GM23338 (cell line): ENCODE measurements around the gene YIPF2. TPM values are rescaled to one million over a fixed set of nuclear protein-coding genes. Genes with fewer than 3 reads are reported as not detected.
A peak's percentile ranks its signal among the peaks of the same experiment; 100 is the strongest.
"Not testable (repeated sequence)": the region's sequence is repeated elsewhere in the genome, so short reads cannot be mapped to it uniquely, and the experiment has no call there.

Experiments
- ATAC-seq: fragments of 200-7000 bp; cut with Tn5 transposase; 3 replicates; pipeline ENCODE4 v1.9.1; 2020
- DNase-seq: peaks from one replicate; pipeline ENCODE4 v3.0.0-alpha.2; 2015; ENCODE audit warnings: low spot score
- H2AFZ ChIP-seq: fragments of 200-600 bp; sonication (generic); 2 replicates; pipeline ENCODE4 v1.8.0; 2016; ENCODE audit warnings: antibody characterized with exemption, mild to moderate bottlenecking, moderate library complexity
- H3F3A ChIP-seq: fragments of 200-600 bp; sonication (generic); replicated peaks from 2 replicates; pipeline ENCODE4 v1.8.0; 2017; ENCODE audit warnings: antibody characterized with exemption, mixed run types, low read depth
- H3K27ac ChIP-seq: fragments of 200-600 bp; sonication (generic); 2 replicates; pipeline ENCODE4 v1.6.1; 2016; ENCODE audit warnings: low read depth
- H3K27me3 ChIP-seq: fragments of 200-600 bp; sonication (generic); 2 replicates; pipeline ENCODE4 v1.8.0; 2016; ENCODE audit warnings: mild to moderate bottlenecking, mixed run types, moderate library complexity; ENCODE audit not compliant: insufficient read depth
- H3K36me3 ChIP-seq: fragments of 200-600 bp; sonication (generic); 2 replicates; pipeline ENCODE4 v1.8.0; 2016; ENCODE audit warnings: mild to moderate bottlenecking; ENCODE audit not compliant: insufficient read depth
- H3K4me1 ChIP-seq: fragments of 200-600 bp; sonication (generic); 2 replicates; pipeline ENCODE4 v1.8.0; 2016; ENCODE audit warnings: mild to moderate bottlenecking, moderate library complexity; ENCODE audit not compliant: insufficient read depth
- H3K4me2 ChIP-seq: fragments of 200-600 bp; sonication (generic); 2 replicates; pipeline ENCODE4 v1.7.1; 2017; ENCODE audit warnings: mixed run types
- H3K4me3 ChIP-seq: fragments of 200-600 bp; sonication (generic); 2 replicates; pipeline ENCODE4 v1.6.1; 2016; ENCODE audit warnings: mixed run types
- H3K79me2 ChIP-seq: fragments of 200-600 bp; sonication (generic); replicated peaks from 2 replicates; pipeline ENCODE4 v1.8.0; 2017; ENCODE audit warnings: mild to moderate bottlenecking; ENCODE audit not compliant: insufficient read depth
- H3K9me2 ChIP-seq: fragments of 200-600 bp; sonication (generic); 2 replicates; pipeline ENCODE4 v1.8.0; 2017; ENCODE audit not compliant: insufficient read depth
- H4K20me1 ChIP-seq: fragments of 200-600 bp; sonication (generic); replicated peaks from 2 replicates; pipeline ENCODE4 v1.8.0; 2017; ENCODE audit warnings: mild to moderate bottlenecking; ENCODE audit not compliant: insufficient read depth
- H3K27ac Mint-ChIP-seq: 2 replicates; pipeline ENCODE4 v1.8.0; 2020; ENCODE audit warnings: inconsistent platforms, mild to moderate bottlenecking, moderate library complexity, mixed read lengths
- H3K27me3 Mint-ChIP-seq: 3 replicates; pipeline ENCODE4 v1.8.0; 2022; ENCODE audit warnings: low read depth, mild to moderate bottlenecking, moderate library complexity, mixed read lengths, inconsistent platforms; ENCODE audit not compliant: insufficient read depth, poor library complexity
- H3K36me3 Mint-ChIP-seq: 3 replicates; pipeline ENCODE4 v1.8.0; 2021; ENCODE audit warnings: low read depth, mild to moderate bottlenecking, inconsistent platforms, moderate library complexity, mixed read lengths
- H3K4me1 Mint-ChIP-seq: 3 replicates; pipeline ENCODE4 v1.8.0; 2020; ENCODE audit warnings: mild to moderate bottlenecking, inconsistent platforms, mixed read lengths
- H3K4me3 Mint-ChIP-seq: 3 replicates; pipeline ENCODE4 v1.8.0; 2021; ENCODE audit warnings: moderate library complexity, mild to moderate bottlenecking, inconsistent platforms, mixed read lengths
- H3K9me3 Mint-ChIP-seq: 3 replicates; pipeline ENCODE4 v1.8.0; 2020; ENCODE audit warnings: moderate library complexity, mild to moderate bottlenecking, inconsistent platforms, mixed read lengths
- CREB1 ChIP-seq: fragments of 250-450 bp; sonication (Bioruptor Pico); IDR thresholded peaks from 2 replicates; pipeline ENCODE4 v1.5.0; 2020; ENCODE audit warnings: low read depth, mild to moderate bottlenecking, moderate library complexity
- JUNB ChIP-seq: IDR thresholded peaks from one replicate; pipeline ENCODE4 v1.6.1; 2016; ENCODE audit warnings: antibody characterized with exemption; ENCODE audit not compliant: unreplicated experiment
- NANOG ChIP-seq: IDR thresholded peaks from 2 replicates; pipeline ENCODE4 v1.6.1; 2016; ENCODE audit warnings: antibody characterized with exemption, borderline replicate concordance
- ZNF114 ChIP-seq: fragments of 250-450 bp; sonication (Bioruptor Pico); IDR thresholded peaks from 2 replicates; pipeline ENCODE4 v1.5.0; 2020; ENCODE audit warnings: mild to moderate bottlenecking, moderate library complexity
- ZNF331 ChIP-seq: fragments of 250-450 bp; sonication (Bioruptor Pico); IDR thresholded peaks from 2 replicates; pipeline ENCODE4 v1.5.0; 2020; ENCODE audit warnings: low read depth, mild to moderate bottlenecking, moderate library complexity
- polyA plus RNA-seq: library from polyadenylated mRNA; unstranded; fragments of >200 nt; fragmentation: Nextera tagmentation; extraction: Ambion mirVana; gene quantifications from 2 replicates; pipeline ENCODE4 v1.2.1, GENCODE V29; 2016
- total RNA-seq: library from RNA; depleted of rRNA; stranded (reverse); fragments of >200 nt; shearing (Covaris generic); gene quantifications from 2 replicates; pipeline ENCODE4 v1.2.3, GENCODE V29; 2014
- TF ChIP-seq, protein P1 (sequence below): IDR thresholded peaks from 2 replicates; pipeline ENCODE4 v1.6.1; 2016; ENCODE audit warnings: antibody characterized with exemption
- TF ChIP-seq, protein P2 (sequence below): IDR thresholded peaks from one replicate; pipeline ENCODE4 v1.6.1; 2018; ENCODE audit warnings: antibody characterized with exemption; ENCODE audit not compliant: unreplicated experiment

The YIPF2 gene
- total and polyA plus RNA-seq, 2 experiments from 2014 or later = 36.3 to 63.7 TPM

DNA sequence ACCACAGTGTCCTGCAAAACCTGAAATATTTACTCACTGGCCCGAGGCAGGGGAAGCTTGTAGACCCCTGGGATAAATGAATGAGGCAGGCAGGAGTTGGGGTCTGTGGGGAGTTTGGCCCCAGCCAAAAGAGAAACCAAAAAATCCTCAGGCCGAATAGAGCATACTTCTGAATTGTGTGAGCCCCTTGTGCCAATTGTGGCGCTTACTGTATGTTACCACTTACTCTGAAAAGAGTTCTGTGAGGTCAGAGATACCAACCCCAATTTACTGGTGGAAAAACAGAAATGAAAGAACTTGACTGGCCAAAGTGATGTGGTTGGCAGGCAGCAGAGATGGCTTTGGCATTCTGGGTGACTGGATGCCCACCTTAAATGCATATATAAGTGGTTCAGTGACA is 50.2 kb downstream of the YIPF2 start:
- no peak overlapping the region for H2AFZ ChIP-seq
- H3K27ac Mint-ChIP-seq = peak overlapping the region; percentile 98
- peaks cover 95% of the 10 kb centered on the region for H3K79me2 ChIP-seq
- no peaks in the 10 kb centered on the region; the same call in 1 of the 2 replicates for H3K9me2 ChIP-seq
- peaks cover 35% of the 10 kb centered on the region for H3F3A ChIP-seq
- peaks cover 45% of the 10 kb centered on the region for H3K4me1 ChIP-seq
- H3K4me1 Mint-ChIP-seq = peaks cover 50% of the 10 kb centered on the region
- no peaks in the 10 kb centered on the region for H3K36me3 ChIP-seq
- H3K36me3 Mint-ChIP-seq = peaks cover 19% of the 10 kb centered on the region
- H3K27me3 Mint-ChIP-seq = peaks cover 21% of the 10 kb centered on the region
- ATAC-seq (no peak), DNase-seq (no peak)
- H3K4me3 ChIP-seq = no peak overlapping the region
- H3K9me3 Mint-ChIP-seq = no peaks in the 10 kb centered on the region
- peaks cover 11% of the 10 kb centered on the region for H4K20me1 ChIP-seq
- H3K27me3 ChIP-seq = no peaks in the 10 kb centered on the region
- TF ChIP-seq NANOG (no peak), ZNF114 (CRISPR knock-in tag) (no peak), CREB1 (CRISPR knock-in tag) (no peak), ZNF331 (CRISPR knock-in tag) (no peak), JUNB (no peak)
- TF ChIP-seq, protein P1, sequence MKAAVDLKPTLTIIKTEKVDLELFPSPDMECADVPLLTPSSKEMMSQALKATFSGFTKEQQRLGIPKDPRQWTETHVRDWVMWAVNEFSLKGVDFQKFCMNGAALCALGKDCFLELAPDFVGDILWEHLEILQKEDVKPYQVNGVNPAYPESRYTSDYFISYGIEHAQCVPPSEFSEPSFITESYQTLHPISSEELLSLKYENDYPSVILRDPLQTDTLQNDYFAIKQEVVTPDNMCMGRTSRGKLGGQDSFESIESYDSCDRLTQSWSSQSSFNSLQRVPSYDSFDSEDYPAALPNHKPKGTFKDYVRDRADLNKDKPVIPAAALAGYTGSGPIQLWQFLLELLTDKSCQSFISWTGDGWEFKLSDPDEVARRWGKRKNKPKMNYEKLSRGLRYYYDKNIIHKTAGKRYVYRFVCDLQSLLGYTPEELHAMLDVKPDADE = no peak
- TF ChIP-seq, protein P2, sequence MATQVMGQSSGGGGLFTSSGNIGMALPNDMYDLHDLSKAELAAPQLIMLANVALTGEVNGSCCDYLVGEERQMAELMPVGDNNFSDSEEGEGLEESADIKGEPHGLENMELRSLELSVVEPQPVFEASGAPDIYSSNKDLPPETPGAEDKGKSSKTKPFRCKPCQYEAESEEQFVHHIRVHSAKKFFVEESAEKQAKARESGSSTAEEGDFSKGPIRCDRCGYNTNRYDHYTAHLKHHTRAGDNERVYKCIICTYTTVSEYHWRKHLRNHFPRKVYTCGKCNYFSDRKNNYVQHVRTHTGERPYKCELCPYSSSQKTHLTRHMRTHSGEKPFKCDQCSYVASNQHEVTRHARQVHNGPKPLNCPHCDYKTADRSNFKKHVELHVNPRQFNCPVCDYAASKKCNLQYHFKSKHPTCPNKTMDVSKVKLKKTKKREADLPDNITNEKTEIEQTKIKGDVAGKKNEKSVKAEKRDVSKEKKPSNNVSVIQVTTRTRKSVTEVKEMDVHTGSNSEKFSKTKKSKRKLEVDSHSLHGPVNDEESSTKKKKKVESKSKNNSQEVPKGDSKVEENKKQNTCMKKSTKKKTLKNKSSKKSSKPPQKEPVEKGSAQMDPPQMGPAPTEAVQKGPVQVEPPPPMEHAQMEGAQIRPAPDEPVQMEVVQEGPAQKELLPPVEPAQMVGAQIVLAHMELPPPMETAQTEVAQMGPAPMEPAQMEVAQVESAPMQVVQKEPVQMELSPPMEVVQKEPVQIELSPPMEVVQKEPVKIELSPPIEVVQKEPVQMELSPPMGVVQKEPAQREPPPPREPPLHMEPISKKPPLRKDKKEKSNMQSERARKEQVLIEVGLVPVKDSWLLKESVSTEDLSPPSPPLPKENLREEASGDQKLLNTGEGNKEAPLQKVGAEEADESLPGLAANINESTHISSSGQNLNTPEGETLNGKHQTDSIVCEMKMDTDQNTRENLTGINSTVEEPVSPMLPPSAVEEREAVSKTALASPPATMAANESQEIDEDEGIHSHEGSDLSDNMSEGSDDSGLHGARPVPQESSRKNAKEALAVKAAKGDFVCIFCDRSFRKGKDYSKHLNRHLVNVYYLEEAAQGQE = no peak
- H3K4me2 ChIP-seq = no peak overlapping the region
- no peak overlapping the region; the same call in 2 of the 3 replicates for H3K4me3 Mint-ChIP-seq
- H3K27ac ChIP-seq = peak overlapping the region; percentile 62

DNA sequence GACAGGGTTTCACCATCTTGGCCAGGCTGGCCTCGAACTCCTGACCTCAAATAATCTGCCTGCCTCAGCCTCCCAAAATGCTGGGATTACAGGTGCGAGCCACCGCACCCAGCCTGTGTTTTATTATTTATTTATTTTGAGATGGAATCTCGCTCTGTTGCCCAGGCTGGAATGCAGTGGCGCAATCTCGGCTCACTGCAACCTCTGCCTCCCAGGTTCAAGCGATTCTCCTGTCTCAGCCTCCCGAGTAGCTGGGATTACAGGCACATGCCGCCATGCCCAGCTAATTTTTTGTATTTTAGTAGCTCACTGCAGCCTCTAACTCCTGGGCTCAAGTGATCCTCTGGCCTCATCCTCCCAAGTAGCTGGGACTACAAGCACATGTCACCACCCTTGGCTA is 50.8 kb downstream of the YIPF2 start:
- not testable (repeated sequence) for H3K4me2 ChIP-seq, H3K9me3 Mint-ChIP-seq, ATAC-seq, H3K9me2 ChIP-seq, H3K27me3 ChIP-seq, DNase-seq, H3K36me3 ChIP-seq, H3K4me3 ChIP-seq, H3K4me3 Mint-ChIP-seq, H2AFZ ChIP-seq
- Histone ChIP-seq H3F3A (peaks cover 39% of the 10 kb centered on the region), H3K79me2 (peaks cover 95% of the 10 kb centered on the region), H3K27ac (peak overlapping the region; percentile 62), H3K4me1 (peaks cover 45% of the 10 kb centered on the region), H4K20me1 (peaks cover 11% of the 10 kb centered on the region)
- Mint-ChIP-seq H3K36me3 (peaks cover 21% of the 10 kb centered on the region), H3K4me1 (peaks cover 51% of the 10 kb centered on the region), H3K27ac (peak overlapping the region; percentile 98), H3K27me3 (peaks cover 25% of the 10 kb centered on the region)
